ENCODE data around the gene KCNMB2. TPM values are rescaled to one million over a fixed set of nuclear protein-coding genes. Genes with fewer than 3 reads are reported as not detected.

KCNMB2 gene
- total and polyA plus RNA-seq, 9 donors: 11.7 to 25.3 (median 17.2) TPM

DNA sequence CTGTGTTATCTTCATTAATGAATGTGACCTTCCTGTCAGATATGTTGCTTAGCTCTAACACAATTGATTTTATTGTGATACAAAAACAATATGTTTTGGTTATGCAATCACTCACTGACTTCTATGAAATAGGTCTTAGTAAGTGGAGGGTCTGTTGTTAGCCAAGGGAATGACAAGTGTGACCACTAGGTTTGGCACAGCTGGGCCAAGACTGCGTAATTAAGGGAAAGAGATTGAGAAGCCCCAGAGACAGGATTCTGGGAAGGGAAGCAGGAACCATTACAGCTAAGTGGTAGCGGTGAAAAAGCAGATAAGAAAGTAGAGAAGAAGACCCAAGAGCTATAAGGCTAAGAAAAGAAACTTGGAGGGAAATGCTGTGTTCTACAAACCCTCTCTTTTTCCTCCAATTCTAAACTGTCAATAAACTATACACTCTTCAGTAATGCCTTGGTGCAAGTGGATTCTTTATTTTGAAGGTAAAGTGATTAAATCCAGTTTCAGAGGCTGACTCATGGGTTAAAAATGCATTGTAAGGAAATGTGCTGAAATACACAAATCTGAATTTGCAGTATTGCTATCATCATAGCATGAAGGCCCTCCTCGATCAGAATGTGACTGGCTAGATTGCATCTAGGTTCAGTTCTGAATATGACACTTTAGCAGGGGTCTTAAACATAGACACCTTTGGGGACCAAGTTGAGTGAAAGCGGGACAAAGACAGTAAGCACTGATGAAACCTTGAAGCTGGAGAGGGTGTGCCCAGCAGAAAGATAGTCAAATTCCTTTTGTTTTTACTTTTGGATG, 26.1 kb downstream of the KCNMB2 start:
- no peaks in the 10 kb centered on the region for H3K27me3 ChIP-seq (ENCODE audit: control insufficient read depth, insufficient read depth, low read length)
- H3K9me3 ChIP-seq (replicated peaks; ENCODE audit: control insufficient read depth, low read depth, low read length): no peaks in the 10 kb centered on the region
- no peaks in the 10 kb centered on the region for H3K36me3 ChIP-seq (ENCODE audit: control insufficient read depth, insufficient read depth, low read length)
- peak overlapping the region; percentile 31 for H3K27ac ChIP-seq (ENCODE audit: low read length)
- WGBS (ENCODE audit: insufficient coverage): 82% methylated on average over 2 of the region's 4 CpGs
- no peak overlapping the region for H3K4me3 ChIP-seq (ENCODE audit: low read length)
- peaks cover 4% of the 10 kb centered on the region for H3K4me1 ChIP-seq (ENCODE audit: control insufficient read depth, insufficient read depth, low read length)
- no peak for DNase-seq

GRCh38 chr3:178562947-178563232, 26.7 kb downstream of the KCNMB2 start:
- peak; percentile 67 for DNase-seq

DNA sequence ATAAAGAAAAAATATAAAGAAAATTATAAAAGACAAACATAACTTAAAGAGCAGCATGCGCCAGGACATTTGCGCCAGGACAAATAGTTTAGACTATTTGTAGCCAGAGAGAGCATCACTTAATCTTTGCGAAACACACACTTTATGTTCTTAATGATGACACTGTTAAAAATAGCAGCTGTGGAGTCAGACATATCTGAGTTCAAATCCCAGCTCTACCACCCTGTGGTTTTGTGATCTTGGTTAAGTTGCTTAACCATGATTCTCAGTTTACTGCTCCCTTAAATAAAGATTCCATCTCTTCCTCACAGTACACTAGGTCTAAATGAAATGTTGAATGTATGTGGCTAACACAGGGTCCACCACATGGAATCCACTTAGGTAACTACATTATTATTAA, 31.4 kb downstream of the KCNMB2 start:
- no peaks in the 10 kb centered on the region for H3K4me1 ChIP-seq (ENCODE audit: control insufficient read depth, insufficient read depth, low read length)
- no peak overlapping the region for H3K27ac ChIP-seq (ENCODE audit: low read length)
- DNase-seq: no peak
- H3K27me3 ChIP-seq (ENCODE audit: control insufficient read depth, insufficient read depth, low read length): no peaks in the 10 kb centered on the region
- no peaks in the 10 kb centered on the region for H3K9me3 ChIP-seq (replicated peaks; ENCODE audit: control insufficient read depth, low read depth, low read length)
- no peaks in the 10 kb centered on the region for H3K36me3 ChIP-seq (ENCODE audit: control insufficient read depth, insufficient read depth, low read length)
- H3K4me3 ChIP-seq (ENCODE audit: low read length): no peak overlapping the region
- no CpG with 5 or more reads among the region's 3 CpGs for WGBS (ENCODE audit: insufficient coverage)

More at GRCh38 chr3:178562947-178563232, 26.7 kb downstream of the KCNMB2 start:
- Histone ChIP-seq H3K36me3 (ENCODE audit: control insufficient read depth, insufficient read depth, low read length) (no peaks in the 10 kb centered on the region), H3K9me3 (replicated peaks; ENCODE audit: control insufficient read depth, low read depth, low read length) (no peaks in the 10 kb centered on the region), H3K27me3 (ENCODE audit: control insufficient read depth, insufficient read depth, low read length) (no peaks in the 10 kb centered on the region), H3K4me1 (ENCODE audit: control insufficient read depth, insufficient read depth, low read length) (peaks cover 4% of the 10 kb centered on the region), H3K27ac (ENCODE audit: low read length) (peak overlapping the region; percentile 15), H3K4me3 (ENCODE audit: low read length) (no peak overlapping the region)
- 80% methylated on average over 1 of the region's 1 CpG for WGBS (ENCODE audit: insufficient coverage)

GRCh38 chr3:178568155-178568731, 32.0 kb downstream of the KCNMB2 start:
- Histone ChIP-seq H3K4me1 (ENCODE audit: control insufficient read depth, insufficient read depth, low read length) (no peaks in the 10 kb centered on the region), H3K9me3 (replicated peaks; ENCODE audit: control insufficient read depth, low read depth, low read length) (no peaks in the 10 kb centered on the region), H3K27ac (ENCODE audit: low read length) (no peak overlapping the region), H3K27me3 (ENCODE audit: control insufficient read depth, insufficient read depth, low read length) (no peaks in the 10 kb centered on the region), H3K36me3 (ENCODE audit: control insufficient read depth, insufficient read depth, low read length) (no peaks in the 10 kb centered on the region), H3K4me3 (ENCODE audit: low read length) (no peak overlapping the region)
- peak; percentile 26 for DNase-seq
- WGBS (ENCODE audit: insufficient coverage): no CpG with 5 or more reads among the region's 2 CpGs

DNA sequence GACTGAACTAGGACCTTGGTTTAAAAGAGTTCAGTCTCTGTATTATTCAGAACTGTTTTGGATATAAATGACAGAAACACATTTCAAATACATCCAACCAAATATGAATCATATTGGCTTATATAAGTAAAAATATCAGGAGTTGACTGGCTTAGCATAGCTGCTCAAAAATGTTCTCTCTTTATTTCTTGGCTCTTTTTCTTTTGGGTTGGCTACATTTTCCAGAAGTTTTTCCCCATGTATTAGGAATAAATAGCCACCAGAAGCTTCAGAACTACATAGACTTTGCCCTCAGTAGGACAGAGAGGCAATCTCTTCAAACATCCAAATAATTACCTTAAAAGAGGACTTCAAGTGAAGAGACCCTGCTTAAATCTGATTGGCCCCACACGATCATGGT, 32.7 kb downstream of the KCNMB2 start:
- DNase-seq: peak; percentile 55
- H3K4me1 ChIP-seq (ENCODE audit: control insufficient read depth, insufficient read depth, low read length): no peaks in the 10 kb centered on the region
- no peaks in the 10 kb centered on the region for H3K9me3 ChIP-seq (replicated peaks; ENCODE audit: control insufficient read depth, low read depth, low read length)
- H3K4me3 ChIP-seq (ENCODE audit: low read length): no peak overlapping the region
- no peaks in the 10 kb centered on the region for H3K27me3 ChIP-seq (ENCODE audit: control insufficient read depth, insufficient read depth, low read length)
- WGBS (ENCODE audit: insufficient coverage): 100% methylated on average over 1 of the region's 1 CpG
- H3K36me3 ChIP-seq (ENCODE audit: control insufficient read depth, insufficient read depth, low read length): no peaks in the 10 kb centered on the region
- no peak overlapping the region for H3K27ac ChIP-seq (ENCODE audit: low read length)

GRCh38 chr3:178569826-178570225, 33.6 kb downstream of the KCNMB2 start:
- Histone ChIP-seq H3K9me3 (replicated peaks; ENCODE audit: control insufficient read depth, low read depth, low read length) (no peaks in the 10 kb centered on the region), H3K4me3 (ENCODE audit: low read length) (no peak overlapping the region), H3K36me3 (ENCODE audit: control insufficient read depth, insufficient read depth, low read length) (no peaks in the 10 kb centered on the region), H3K4me1 (ENCODE audit: control insufficient read depth, insufficient read depth, low read length) (peaks cover 2% of the 10 kb centered on the region), H3K27ac (ENCODE audit: low read length) (no peak overlapping the region), H3K27me3 (ENCODE audit: control insufficient read depth, insufficient read depth, low read length) (no peaks in the 10 kb centered on the region)
- peak; percentile 18 for DNase-seq
- no CpG with 5 or more reads among the region's 2 CpGs for WGBS (ENCODE audit: insufficient coverage)

GRCh38 chr3:178583963-178584575, 47.8 kb downstream of the KCNMB2 start:
- no peak overlapping the region for H3K4me3 ChIP-seq (ENCODE audit: low read length)
- DNase-seq: peak; percentile 26
- no peaks in the 10 kb centered on the region for H3K36me3 ChIP-seq (ENCODE audit: control insufficient read depth, insufficient read depth, low read length)
- peaks cover 3% of the 10 kb centered on the region for H3K4me1 ChIP-seq (ENCODE audit: control insufficient read depth, insufficient read depth, low read length)
- WGBS (ENCODE audit: insufficient coverage): no CpG with 5 or more reads among the region's 4 CpGs
- H3K27ac ChIP-seq (ENCODE audit: low read length): no peak overlapping the region
- no peaks in the 10 kb centered on the region for H3K27me3 ChIP-seq (ENCODE audit: control insufficient read depth, insufficient read depth, low read length)
- no peaks in the 10 kb centered on the region for H3K9me3 ChIP-seq (replicated peaks; ENCODE audit: control insufficient read depth, low read depth, low read length)

GRCh38 chr3:178584722-178585380, 48.6 kb downstream of the KCNMB2 start:
- peak; percentile 84 for DNase-seq
- 31% methylated on average over 2 of the region's 5 CpGs for WGBS (ENCODE audit: insufficient coverage)
- H3K27ac ChIP-seq (ENCODE audit: low read length): peak overlapping the region; percentile 78

GRCh38 chr3:178585454-178585853, 49.2 kb downstream of the KCNMB2 start:
- Histone ChIP-seq H3K27ac (ENCODE audit: low read length) (peak overlapping the region; percentile 67), H3K9me3 (replicated peaks; ENCODE audit: control insufficient read depth, low read depth, low read length) (no peaks in the 10 kb centered on the region), H3K4me3 (ENCODE audit: low read length) (no peak overlapping the region), H3K36me3 (ENCODE audit: control insufficient read depth, insufficient read depth, low read length) (no peaks in the 10 kb centered on the region), H3K27me3 (ENCODE audit: control insufficient read depth, insufficient read depth, low read length) (no peaks in the 10 kb centered on the region), H3K4me1 (ENCODE audit: control insufficient read depth, insufficient read depth, low read length) (peaks cover 3% of the 10 kb centered on the region)
- WGBS (ENCODE audit: insufficient coverage): no CpG with 5 or more reads among the region's 1 CpG
- no peak for DNase-seq

More at GRCh38 chr3:178584722-178585380, 48.6 kb downstream of the KCNMB2 start:
- Histone ChIP-seq H3K4me3 (ENCODE audit: low read length) (peak overlapping the region; percentile 11), H3K36me3 (ENCODE audit: control insufficient read depth, insufficient read depth, low read length) (no peaks in the 10 kb centered on the region), H3K9me3 (replicated peaks; ENCODE audit: control insufficient read depth, low read depth, low read length) (no peaks in the 10 kb centered on the region), H3K4me1 (ENCODE audit: control insufficient read depth, insufficient read depth, low read length) (peaks cover 3% of the 10 kb centered on the region), H3K27me3 (ENCODE audit: control insufficient read depth, insufficient read depth, low read length) (no peaks in the 10 kb centered on the region)

DNA sequence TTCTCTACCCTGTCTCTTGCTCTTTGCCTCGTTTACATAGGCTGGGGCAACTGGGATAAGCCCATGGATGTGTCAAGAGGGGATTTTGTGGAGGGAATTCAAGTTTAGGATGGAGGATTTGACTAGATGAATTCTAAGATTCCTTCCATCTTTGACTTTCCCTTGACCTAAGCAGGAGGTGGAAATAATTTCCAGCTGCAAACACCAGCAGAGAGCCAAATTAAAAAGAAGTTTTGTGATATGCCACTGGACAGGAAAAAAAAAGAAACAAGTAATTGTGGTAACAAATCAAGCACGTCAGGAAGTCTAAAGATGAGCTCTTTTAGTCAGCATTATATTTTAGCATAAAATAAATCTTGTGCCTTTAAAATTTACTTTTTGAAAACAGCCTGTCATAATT, 49.8 kb downstream of the KCNMB2 start:
- H3K27me3 ChIP-seq (ENCODE audit: control insufficient read depth, insufficient read depth, low read length): no peaks in the 10 kb centered on the region
- no peaks in the 10 kb centered on the region for H3K9me3 ChIP-seq (replicated peaks; ENCODE audit: control insufficient read depth, low read depth, low read length)
- no CpG with 5 or more reads among the region's 2 CpGs for WGBS (ENCODE audit: insufficient coverage)
- no peaks in the 10 kb centered on the region for H3K36me3 ChIP-seq (ENCODE audit: control insufficient read depth, insufficient read depth, low read length)
- DNase-seq: peak; percentile 52
- H3K4me3 ChIP-seq (ENCODE audit: low read length): no peak overlapping the region
- H3K4me1 ChIP-seq (ENCODE audit: control insufficient read depth, insufficient read depth, low read length): peaks cover 3% of the 10 kb centered on the region
- H3K27ac ChIP-seq (ENCODE audit: low read length): peak overlapping the region; percentile 67

Data from muscle of leg (tissue), 11 donors.